K562 (cell line): ENCODE measurements around the gene GEMIN7. TPM values are rescaled to one million over a fixed set of nuclear protein-coding genes. Genes with fewer than 3 reads are reported as not detected.

ENCODE experiments used
- AFF1 ChIP-seq, 2 experiments: fragments of 450-650 bp; IDR thresholded peaks; 2 replicates each; pipeline ENCODE4 v1.6.1; 2018; ENCODE audit warnings: mild to moderate bottlenecking in 2 of 2, low read depth in 1 of 2; ENCODE audit not compliant: partially characterized antibody in 2 of 2
- THRA ChIP-seq: fragments of 450-650 bp; IDR thresholded peaks from 2 replicates; pipeline ENCODE4 v1.6.1; 2017; ENCODE audit warnings: mild to moderate bottlenecking, moderate library complexity
- ZFP91 ChIP-seq: sonication (generic); formaldehyde crosslinking; IDR thresholded peaks from 2 replicates; pipeline ENCODE4 v1.8.0; 2022; ENCODE audit warnings: mild to moderate bottlenecking, missing genetic modification reagents
- polyA plus RNA-seq, 8 experiments: library from polyadenylated mRNA; depleted of rRNA in 4 of 8; stranded (reverse) in 5 of 8; unstranded in 3 of 8; fragments of >200 nt; fragmentation: Nextera tagmentation in 2 of 8; fragmentation: Illumina TruSeq in 1 of 8; extraction: Ambion mirVana in 2 of 8; extraction: Trizol in 1 of 8; gene quantifications; 2 replicates each; pipeline versions ENCODE4 v1.2.1 to v1.2.3, GENCODE V29; 2011 to 2014; ENCODE audit warnings: inconsistent platforms in 1 of 8, missing spikeins in 1 of 8
- total RNA-seq, 7 experiments: library from RNA; depleted of rRNA in 6 of 7; stranded (reverse); fragments of >200 nt in 6 of 7; fragmentation: Illumina TruSeq in 2 of 7; extraction: Trizol in 2 of 7; gene quantifications; 2 replicates each; pipeline versions ENCODE4 v1.2.1 to v1.2.3, GENCODE V29; 2011 to 2021; ENCODE audit warnings: low replicate concordance in 1 of 7
- TF ChIP-seq, protein P1 (sequence below): fragments of 450-650 bp; formaldehyde crosslinking; IDR thresholded peaks from 2 replicates; pipeline ENCODE4 v1.4.0; 2022; ENCODE audit warnings: missing genetic modification characterization
- TF ChIP-seq, protein P2 (sequence below): sonication (generic); formaldehyde crosslinking; IDR thresholded peaks from 2 replicates; pipeline ENCODE4 v1.8.0; 2022; ENCODE audit warnings: mild to moderate bottlenecking, missing genetic modification reagents
- TF ChIP-seq, protein P3 (sequence below): fragments of 250-450 bp; sonication (Bioruptor Pico); IDR thresholded peaks from 2 replicates; pipeline ENCODE4 v1.8.0; 2022; ENCODE audit warnings: inconsistent platforms

The GEMIN7 gene
- total and polyA plus RNA-seq, 9 of the 15 experiments (the other 6 are each of a cell fraction or from before 2014, with no cell fraction given) = 23.1 to 124 (median 54.9) TPM

GRCh38 chr19:45076851-45077730 is 2.0 kb upstream of the GEMIN7 start (continued):
- TF ChIP-seq, protein P1, sequence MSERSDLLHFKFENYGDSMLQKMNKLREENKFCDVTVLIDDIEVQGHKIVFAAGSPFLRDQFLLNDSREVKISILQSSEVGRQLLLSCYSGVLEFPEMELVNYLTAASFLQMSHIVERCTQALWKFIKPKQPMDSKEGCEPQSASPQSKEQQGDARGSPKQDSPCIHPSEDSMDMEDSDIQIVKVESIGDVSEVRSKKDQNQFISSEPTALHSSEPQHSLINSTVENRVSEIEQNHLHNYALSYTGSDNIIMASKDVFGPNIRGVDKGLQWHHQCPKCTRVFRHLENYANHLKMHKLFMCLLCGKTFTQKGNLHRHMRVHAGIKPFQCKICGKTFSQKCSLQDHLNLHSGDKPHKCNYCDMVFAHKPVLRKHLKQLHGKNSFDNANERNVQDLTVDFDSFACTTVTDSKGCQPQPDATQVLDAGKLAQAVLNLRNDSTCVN (CRISPR knock-in tag) = no peak
- TF ChIP-seq AFF1 (IDR thresholded peaks at IDR 0.05; ENCODE audit: low read depth in 1 of 2, partially characterized antibody in 2 of 2) (no peak), ZFP91 (CRISPR knock-in tag) (no peak), THRA (no peak)
- TF ChIP-seq, protein P2, sequence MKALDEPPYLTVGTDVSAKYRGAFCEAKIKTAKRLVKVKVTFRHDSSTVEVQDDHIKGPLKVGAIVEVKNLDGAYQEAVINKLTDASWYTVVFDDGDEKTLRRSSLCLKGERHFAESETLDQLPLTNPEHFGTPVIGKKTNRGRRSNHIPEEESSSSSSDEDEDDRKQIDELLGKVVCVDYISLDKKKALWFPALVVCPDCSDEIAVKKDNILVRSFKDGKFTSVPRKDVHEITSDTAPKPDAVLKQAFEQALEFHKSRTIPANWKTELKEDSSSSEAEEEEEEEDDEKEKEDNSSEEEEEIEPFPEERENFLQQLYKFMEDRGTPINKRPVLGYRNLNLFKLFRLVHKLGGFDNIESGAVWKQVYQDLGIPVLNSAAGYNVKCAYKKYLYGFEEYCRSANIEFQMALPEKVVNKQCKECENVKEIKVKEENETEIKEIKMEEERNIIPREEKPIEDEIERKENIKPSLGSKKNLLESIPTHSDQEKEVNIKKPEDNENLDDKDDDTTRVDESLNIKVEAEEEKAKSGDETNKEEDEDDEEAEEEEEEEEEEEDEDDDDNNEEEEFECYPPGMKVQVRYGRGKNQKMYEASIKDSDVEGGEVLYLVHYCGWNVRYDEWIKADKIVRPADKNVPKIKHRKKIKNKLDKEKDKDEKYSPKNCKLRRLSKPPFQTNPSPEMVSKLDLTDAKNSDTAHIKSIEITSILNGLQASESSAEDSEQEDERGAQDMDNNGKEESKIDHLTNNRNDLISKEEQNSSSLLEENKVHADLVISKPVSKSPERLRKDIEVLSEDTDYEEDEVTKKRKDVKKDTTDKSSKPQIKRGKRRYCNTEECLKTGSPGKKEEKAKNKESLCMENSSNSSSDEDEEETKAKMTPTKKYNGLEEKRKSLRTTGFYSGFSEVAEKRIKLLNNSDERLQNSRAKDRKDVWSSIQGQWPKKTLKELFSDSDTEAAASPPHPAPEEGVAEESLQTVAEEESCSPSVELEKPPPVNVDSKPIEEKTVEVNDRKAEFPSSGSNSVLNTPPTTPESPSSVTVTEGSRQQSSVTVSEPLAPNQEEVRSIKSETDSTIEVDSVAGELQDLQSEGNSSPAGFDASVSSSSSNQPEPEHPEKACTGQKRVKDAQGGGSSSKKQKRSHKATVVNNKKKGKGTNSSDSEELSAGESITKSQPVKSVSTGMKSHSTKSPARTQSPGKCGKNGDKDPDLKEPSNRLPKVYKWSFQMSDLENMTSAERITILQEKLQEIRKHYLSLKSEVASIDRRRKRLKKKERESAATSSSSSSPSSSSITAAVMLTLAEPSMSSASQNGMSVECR = no peak
- TF ChIP-seq, protein P3, sequence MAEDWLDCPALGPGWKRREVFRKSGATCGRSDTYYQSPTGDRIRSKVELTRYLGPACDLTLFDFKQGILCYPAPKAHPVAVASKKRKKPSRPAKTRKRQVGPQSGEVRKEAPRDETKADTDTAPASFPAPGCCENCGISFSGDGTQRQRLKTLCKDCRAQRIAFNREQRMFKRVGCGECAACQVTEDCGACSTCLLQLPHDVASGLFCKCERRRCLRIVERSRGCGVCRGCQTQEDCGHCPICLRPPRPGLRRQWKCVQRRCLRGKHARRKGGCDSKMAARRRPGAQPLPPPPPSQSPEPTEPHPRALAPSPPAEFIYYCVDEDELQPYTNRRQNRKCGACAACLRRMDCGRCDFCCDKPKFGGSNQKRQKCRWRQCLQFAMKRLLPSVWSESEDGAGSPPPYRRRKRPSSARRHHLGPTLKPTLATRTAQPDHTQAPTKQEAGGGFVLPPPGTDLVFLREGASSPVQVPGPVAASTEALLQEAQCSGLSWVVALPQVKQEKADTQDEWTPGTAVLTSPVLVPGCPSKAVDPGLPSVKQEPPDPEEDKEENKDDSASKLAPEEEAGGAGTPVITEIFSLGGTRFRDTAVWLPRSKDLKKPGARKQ (CRISPR knock-in tag) = no peak
